K562 (cell line): Measurements from ENCODE around the gene SCYL1. TPM values are rescaled to one million over a fixed set of nuclear protein-coding genes. Genes with fewer than 3 reads are reported as not detected.

ENCODE experiments used
- CBX3 ChIP-seq, 2 experiments: IDR thresholded peaks; 1 replicate in 1 of 2; 2 replicates in 1 of 2; pipeline ENCODE4 v1.6.1; 2012; ENCODE audit warnings: inconsistent platforms in 2 of 2, low read length in 2 of 2, borderline replicate concordance in 1 of 2, control low read depth in 1 of 2
- HINFP ChIP-seq: fragments of 450-650 bp; conservative IDR thresholded peaks from 2 replicates; pipeline ENCODE4 v1.6.1; 2016; ENCODE audit warnings: missing genetic modification characterization, low read depth, mild to moderate bottlenecking, control low read depth, missing compliant biosample characterization
- HNRNPH1 ChIP-seq: fragments of 200-400 bp; formaldehyde crosslinking; optimal IDR thresholded peaks from 2 replicates; pipeline ENCODE3; 2017; ENCODE audit warnings: low read depth, mild to moderate bottlenecking, low read length, moderate library complexity
- JUND ChIP-seq, 2 experiments: IDR thresholded peaks; 2 replicates in 1 of 2; 3 replicates in 1 of 2; pipeline ENCODE4 v1.6.1; 2011; ENCODE audit warnings: borderline replicate concordance in 2 of 2, low read depth in 2 of 2, low read length in 2 of 2, improper control_type of control experiment in 1 of 2, missing biosample characterization in 1 of 2, missing genetic modification characterization in 1 of 2, missing genetic modification reagents in 1 of 2
- MEIS2 ChIP-seq: fragments of 450-650 bp; IDR thresholded peaks from 2 replicates; pipeline ENCODE4 v1.6.1; 2014; ENCODE audit warnings: mild to moderate bottlenecking; ENCODE audit not compliant: partially characterized antibody
- NFYB ChIP-seq: IDR thresholded peaks from 2 replicates; pipeline ENCODE4 v1.6.1; 2011; ENCODE audit warnings: mild to moderate bottlenecking, moderate library complexity; ENCODE audit not compliant: insufficient read length; ENCODE audit errors: extremely low read depth
- RFX5 ChIP-seq: IDR thresholded peaks from 2 replicates; pipeline ENCODE4 v1.6.1; 2011; ENCODE audit warnings: low read depth, mild to moderate bottlenecking, improper control_type of control experiment, low read length
- SOX6 ChIP-seq: fragments of 450-650 bp; IDR thresholded peaks from 2 replicates; pipeline ENCODE4 v1.6.1; 2014; ENCODE audit warnings: mild to moderate bottlenecking
- SRSF1 ChIP-seq: fragments of 200-400 bp; formaldehyde crosslinking; IDR thresholded peaks from 2 replicates; pipeline ENCODE4 v1.6.1; 2017; ENCODE audit warnings: mild to moderate bottlenecking, low read depth, low read length, moderate library complexity
- TCF3 ChIP-seq: sonication (generic); formaldehyde crosslinking; IDR thresholded peaks from 2 replicates; pipeline ENCODE4 v1.4.0; 2020; ENCODE audit warnings: mild to moderate bottlenecking, missing genetic modification reagents
- ZBTB34 ChIP-seq: fragments of 250-450 bp; sonication (Bioruptor Pico); IDR thresholded peaks from 2 replicates; pipeline ENCODE4 v1.8.0; 2021; ENCODE audit warnings: mild to moderate bottlenecking, moderate library complexity
- ZFX ChIP-seq: sonication (generic); formaldehyde crosslinking; IDR thresholded peaks from 2 replicates; pipeline ENCODE4 v1.8.0; 2022; ENCODE audit warnings: mild to moderate bottlenecking, missing genetic modification reagents, moderate library complexity
- ZNF134 ChIP-seq: fragments of 250-450 bp; sonication (Bioruptor Pico); conservative IDR thresholded peaks from 2 replicates; pipeline ENCODE4 v1.4.0; 2020
- ZNF197 ChIP-seq: fragments of 200-800 bp; sonication (Bioruptor generic); IDR thresholded peaks from 2 replicates; pipeline ENCODE4 v1.6.1; 2016; ENCODE audit warnings: low read depth, missing genetic modification characterization, missing compliant biosample characterization
- ZNF589 ChIP-seq: fragments of 200-800 bp; sonication (Bioruptor generic); IDR thresholded peaks from 2 replicates; pipeline ENCODE4 v1.6.1; 2016; ENCODE audit warnings: low read depth, missing genetic modification characterization, missing compliant biosample characterization
- polyA plus RNA-seq, 8 experiments: library from polyadenylated mRNA; depleted of rRNA in 4 of 8; stranded (reverse) in 5 of 8; unstranded in 3 of 8; fragments of >200 nt; fragmentation: Nextera tagmentation in 2 of 8; fragmentation: Illumina TruSeq in 1 of 8; extraction: Ambion mirVana in 2 of 8; extraction: Trizol in 1 of 8; gene quantifications; 2 replicates each; pipeline versions ENCODE4 v1.2.1 to v1.2.3, GENCODE V29; 2011 to 2014; ENCODE audit warnings: inconsistent platforms in 1 of 8, missing spikeins in 1 of 8
- total RNA-seq, 7 experiments: library from RNA; depleted of rRNA in 6 of 7; stranded (reverse); fragments of >200 nt in 6 of 7; fragmentation: Illumina TruSeq in 2 of 7; extraction: Trizol in 2 of 7; gene quantifications; 2 replicates each; pipeline versions ENCODE4 v1.2.1 to v1.2.3, GENCODE V29; 2011 to 2021; ENCODE audit warnings: low replicate concordance in 1 of 7
- TF ChIP-seq, protein P1 (sequence below): fragments of 250-450 bp; sonication (Bioruptor Pico); IDR thresholded peaks from 2 replicates; pipeline ENCODE4 v1.5.0; 2021; ENCODE audit warnings: mild to moderate bottlenecking, borderline replicate concordance

Gene SCYL1
- total and polyA plus RNA-seq, 9 of the 15 experiments (the other 6 are each of a cell fraction or from before 2014, with no cell fraction given), result 1.9 to 145 (median 57.6) TPM

DNA sequence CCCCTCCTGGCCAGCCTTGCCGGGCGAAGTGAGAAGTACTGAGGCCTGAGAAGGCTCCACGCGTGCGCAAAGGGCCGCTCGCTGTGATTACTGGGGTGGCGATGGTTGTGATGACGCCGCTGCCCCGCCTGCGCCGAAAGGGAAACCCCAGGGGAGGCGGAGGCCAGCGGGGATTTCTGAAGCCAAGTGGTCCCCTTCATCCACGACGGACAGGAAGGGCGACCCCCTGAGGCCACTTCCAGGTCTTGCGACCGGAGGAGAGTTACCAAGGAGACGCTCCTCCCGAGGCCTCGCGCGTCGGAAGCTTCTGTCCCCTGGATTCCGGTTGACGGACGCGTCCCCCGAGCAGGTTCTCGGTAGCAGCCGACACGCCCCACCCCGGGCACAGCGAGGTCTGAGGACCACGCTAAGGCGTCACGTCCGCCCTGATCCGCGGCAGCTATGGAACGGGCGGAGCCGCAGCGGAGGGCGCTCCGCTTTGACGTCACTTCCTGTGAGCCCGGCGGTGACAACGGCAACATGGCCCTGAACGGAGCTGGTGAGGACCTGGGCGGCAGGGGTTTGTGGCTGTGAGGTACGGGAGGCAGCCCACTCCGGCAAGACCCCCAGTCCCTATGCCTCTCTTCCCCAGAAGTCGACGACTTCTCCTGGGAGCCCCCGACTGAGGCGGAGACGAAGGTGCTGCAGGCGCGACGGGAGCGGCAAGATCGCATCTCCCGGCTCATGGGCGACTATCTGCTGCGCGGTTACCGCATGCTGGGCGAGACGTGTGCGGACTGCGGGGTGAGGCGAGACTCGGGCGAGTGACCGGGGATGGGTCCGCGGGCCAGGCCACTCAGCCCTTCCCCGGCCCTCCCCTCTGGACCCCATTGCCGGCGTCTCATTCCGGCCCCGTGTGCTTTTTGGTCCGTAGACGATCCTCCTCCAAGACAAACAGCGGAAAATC is 45.4 kb downstream of the SCYL1 start, which contains the start of gene ZNRD2 (continued):
- TF ChIP-seq JUND (IDR thresholded peaks at IDR 0.05; ENCODE audit: borderline replicate concordance, low read depth, low read length), result peak; percentile 60; the same call in 1 of the 2 replicates
- no peak; the same call in 2 of the 3 replicates for TF ChIP-seq JUND (tag; IDR thresholded peaks at IDR 0.05; ENCODE audit: borderline replicate concordance, low read depth, low read length)
- TF ChIP-seq SOX6, result 0 out of 2 replicates have a peak, but pooled peaks have one; percentile 3
- TF ChIP-seq MEIS2, result peak; percentile 72
- no peak for TF ChIP-seq NFYB
- peak; percentile 84 for TF ChIP-seq ZFX (CRISPR knock-in tag)
- no peak for TF ChIP-seq SRSF1
- no peak for TF ChIP-seq ZBTB34 (CRISPR knock-in tag)
- peak in 1 of 2 experiments; percentile 33; a peak in 1 of 3 replicates for TF ChIP-seq CBX3 (IDR thresholded peaks at IDR 0.05; ENCODE audit: borderline replicate concordance in 1 of 2, low read length in 2 of 2)
- TF ChIP-seq ZNF589 (CRISPR knock-in tag), result no peak
- TF ChIP-seq, protein P1, sequence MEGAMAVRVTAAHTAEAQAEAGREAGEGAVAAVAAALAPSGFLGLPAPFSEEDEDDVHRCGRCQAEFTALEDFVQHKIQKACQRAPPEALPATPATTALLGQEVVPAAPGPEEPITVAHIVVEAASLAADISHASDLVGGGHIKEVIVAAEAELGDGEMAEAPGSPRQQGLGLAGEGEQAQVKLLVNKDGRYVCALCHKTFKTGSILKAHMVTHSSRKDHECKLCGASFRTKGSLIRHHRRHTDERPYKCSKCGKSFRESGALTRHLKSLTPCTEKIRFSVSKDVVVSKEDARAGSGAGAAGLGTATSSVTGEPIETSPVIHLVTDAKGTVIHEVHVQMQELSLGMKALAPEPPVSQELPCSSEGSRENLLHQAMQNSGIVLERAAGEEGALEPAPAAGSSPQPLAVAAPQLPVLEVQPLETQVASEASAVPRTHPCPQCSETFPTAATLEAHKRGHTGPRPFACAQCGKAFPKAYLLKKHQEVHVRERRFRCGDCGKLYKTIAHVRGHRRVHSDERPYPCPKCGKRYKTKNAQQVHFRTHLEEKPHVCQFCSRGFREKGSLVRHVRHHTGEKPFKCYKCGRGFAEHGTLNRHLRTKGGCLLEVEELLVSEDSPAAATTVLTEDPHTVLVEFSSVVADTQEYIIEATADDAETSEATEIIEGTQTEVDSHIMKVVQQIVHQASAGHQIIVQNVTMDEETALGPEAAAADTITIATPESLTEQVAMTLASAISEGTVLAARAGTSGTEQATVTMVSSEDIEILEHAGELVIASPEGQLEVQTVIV (CRISPR knock-in tag), result no peak
- no peak for TF ChIP-seq ZNF134 (CRISPR knock-in tag)
- TF ChIP-seq HNRNPH1, result no peak
- no peak for TF ChIP-seq HINFP (tag)
- TF ChIP-seq TCF3 (CRISPR knock-in tag), result peak; percentile 52; the same call in 1 of the 2 replicates
- no peak for TF ChIP-seq RFX5
- no peak for TF ChIP-seq ZNF197
